Peyer's patch (tissue), 4 donors: Measurements from ENCODE around the gene CREM. TPM values are rescaled to one million over a fixed set of nuclear protein-coding genes. Genes with fewer than 3 reads are reported as not detected.
"Not testable (repeated sequence)": the region's sequence is repeated elsewhere in the genome, so short reads cannot be mapped to it uniquely, and the experiment has no call there.

Experiments used
- DNase-seq, 3 donors: peaks; one replicate each; pipeline ENCODE4 v3.0.0-alpha.2; 2017 to 2019
- H3K27ac ChIP-seq, 4 donors: fragments of 200-600 bp; sonication (generic); one replicate each; pipeline ENCODE4 v1.5.1; 2016 to 2019
- H3K27me3 ChIP-seq, 2 donors: fragments of 200-600 bp; sonication (generic); one replicate each; pipeline ENCODE4 v1.5.1; 2019
- H3K36me3 ChIP-seq, 3 donors: fragments of 200-600 bp; sonication (generic); one replicate each; pipeline ENCODE4 v1.5.1; 2016 to 2019
- H3K4me1 ChIP-seq, 4 donors: fragments of 200-600 bp; sonication (generic); one replicate each; pipeline ENCODE4 v1.5.1; 2016 to 2019
- H3K4me3 ChIP-seq, 4 donors: fragments of 200-600 bp; sonication (generic); 1 replicate in 3 of 4; 2 replicates in 1 of 4; pipeline ENCODE4 v1.5.1; 2016 to 2019; ENCODE audit warnings: mild to moderate bottlenecking in 1 of 4
- H3K9me3 ChIP-seq, 4 donors: fragments of 200-600 bp; sonication (generic); one replicate each; pipeline ENCODE4 v1.5.1; 2016 to 2019; ENCODE audit warnings: mild to moderate bottlenecking in 1 of 4
- CTCF ChIP-seq, 6 experiments: fragments of 450-650 bp in 4 of 6; fragments of 200-600 bp in 2 of 6; sonication (generic) in 1 of 6; IDR thresholded peaks; one replicate each; pipeline ENCODE4 v1.5.1; 2017 to 2019; ENCODE audit warnings: antibody characterized with exemption in 6 of 6, mild to moderate bottlenecking in 3 of 6, moderate library complexity in 1 of 6
- POLR2A ChIP-seq, 2 donors: fragments of 450-650 bp; IDR thresholded peaks; one replicate each; pipeline ENCODE4 v1.5.1; 2017; ENCODE audit warnings: antibody characterized with exemption in 2 of 2, mild to moderate bottlenecking in 2 of 2, moderate library complexity in 2 of 2
- total RNA-seq, 4 donors: library from RNA; depleted of rRNA; stranded (reverse); fragments of >200 nt; gene quantifications; one replicate each; pipeline ENCODE4 v1.1.0, GENCODE V29; 2016

The CREM gene
- total RNA-seq, 4 donors from 2014 or later: 13.9 to 19.0 (median 16.0) TPM

- no peaks in the 10 kb centered on the region for H3K4me1 ChIP-seq
- no peaks in the 10 kb centered on the region for H3K36me3 ChIP-seq
- no peak overlapping the region for H3K4me3 ChIP-seq
- H3K9me3 ChIP-seq: no peaks in the 10 kb centered on the region
- H3K27ac ChIP-seq: no peak overlapping the region
- peak in 1 of 3 donors; percentile 68 for DNase-seq
- H3K27me3 ChIP-seq: no peaks in the 10 kb centered on the region
- TF ChIP-seq POLR2A (IDR thresholded peaks at IDR 0.05) (no peak), CTCF (IDR thresholded peaks at IDR 0.05) (no peak)
Measured at GRCh38 chr10:35216303-35216905, 89.8 kb downstream of the CREM start.

- H3K27ac ChIP-seq: peak overlapping the region in 1 of 4 donors; percentile 14
- H3K9me3 ChIP-seq, H3K36me3 ChIP-seq, DNase-seq, H3K4me1 ChIP-seq, H3K4me3 ChIP-seq, H3K27me3 ChIP-seq: not testable (repeated sequence)
Measured at GRCh38 chr10:35216956-35217355, 90.3 kb downstream of the CREM start.

GRCh38 chr10:35217455-35217854 is 90.8 kb downstream of the CREM start:
- H3K36me3 ChIP-seq: no peaks in the 10 kb centered on the region
- no peak overlapping the region for H3K27ac ChIP-seq
- no peak for TF ChIP-seq CTCF (IDR thresholded peaks at IDR 0.05)
- TF ChIP-seq POLR2A (IDR thresholded peaks at IDR 0.05): no peak
- H3K4me1 ChIP-seq: no peaks in the 10 kb centered on the region
- H3K9me3 ChIP-seq: no peaks in the 10 kb centered on the region
- H3K27me3 ChIP-seq: no peaks in the 10 kb centered on the region
- no peak for DNase-seq
- H3K4me3 ChIP-seq: no peak overlapping the region

- H3K4me1 ChIP-seq: no peaks in the 10 kb centered on the region
- H3K36me3 ChIP-seq: no peaks in the 10 kb centered on the region
- H3K27ac ChIP-seq: peak overlapping the region in 1 of 4 donors; percentile 25
- DNase-seq: peak; percentile 73 to 94 (median 82)
- H3K27me3 ChIP-seq: no peaks in the 10 kb centered on the region
- TF ChIP-seq CTCF (IDR thresholded peaks at IDR 0.05): peak; percentile 61 to 87 (median 82)
- TF ChIP-seq POLR2A (IDR thresholded peaks at IDR 0.05): no peak
- no peak overlapping the region for H3K4me3 ChIP-seq
- H3K9me3 ChIP-seq: no peaks in the 10 kb centered on the region
Measured at GRCh38 chr10:35218339-35218955, 91.8 kb downstream of the CREM start.

GRCh38 chr10:35219292-35219691 is 92.6 kb downstream of the CREM start:
- no peak overlapping the region for H3K4me3 ChIP-seq
- no peaks in the 10 kb centered on the region for H3K36me3 ChIP-seq
- no peak for DNase-seq
- no peaks in the 10 kb centered on the region for H3K27me3 ChIP-seq
- TF ChIP-seq POLR2A (IDR thresholded peaks at IDR 0.05) (no peak), CTCF (IDR thresholded peaks at IDR 0.05) (no peak)
- no peaks in the 10 kb centered on the region for H3K4me1 ChIP-seq
- H3K27ac ChIP-seq: no peak overlapping the region
- no peaks in the 10 kb centered on the region for H3K9me3 ChIP-seq
